ENCODE data around the gene ATP8A2.

ATP8A2 gene

GRCh38 chr13:25659091-25659795 is 287.5 kb downstream of the ATP8A2 start:
- Histone ChIP-seq H3K27me3 (replicated peaks; ENCODE audit: insufficient read depth, low read length) (no peaks in the 10 kb centered on the region), H3K4me3 (ENCODE audit: low read length) (no peak overlapping the region), H2AFZ (ENCODE audit: low read length) (no peak overlapping the region), H3K9me2 (replicated peaks; ENCODE audit: insufficient read depth, low read length) (no peaks in the 10 kb centered on the region), H3K4me2 (ENCODE audit: low read depth, low read length) (no peak overlapping the region), H3K9me3 (replicated peaks; ENCODE audit: insufficient read depth, low read length) (no peaks in the 10 kb centered on the region), H3K4me1 (ENCODE audit: low read length) (no peaks in the 10 kb centered on the region), H4K20me1 (ENCODE audit: insufficient read depth, low read length) (no peaks in the 10 kb centered on the region), H3K36me3 (replicated peaks; ENCODE audit: insufficient read depth, low read length) (no peaks in the 10 kb centered on the region), H3K79me2 (ENCODE audit: low read length) (no peaks in the 10 kb centered on the region), H3F3A (ENCODE audit: insufficient read depth, low read length) (no peaks in the 10 kb centered on the region), H3K27ac (ENCODE audit: low read length) (no peak overlapping the region), H3K9ac (ENCODE audit: low read length) (no peak overlapping the region)
- DNase-seq, result no peak
- TF ChIP-seq EZH2phosphoT487 (IDR thresholded peaks at IDR 0.05; ENCODE audit: low read length), result no peak
- TF ChIP-seq EZH2 (optimal IDR thresholded peaks at IDR 0.05; ENCODE audit: low read depth, low read length), result no peak
- no peak for TF ChIP-seq CTCF (IDR thresholded peaks at IDR 0.05; ENCODE audit: low read length)

GRCh38 chr13:25660996-25661395 is 289.2 kb downstream of the ATP8A2 start:
- no peak overlapping the region for H2AFZ ChIP-seq (ENCODE audit: low read length)
- no peaks in the 10 kb centered on the region for H3K9me2 ChIP-seq (replicated peaks; ENCODE audit: insufficient read depth, low read length)
- no peaks in the 10 kb centered on the region for H4K20me1 ChIP-seq (ENCODE audit: insufficient read depth, low read length)
- no peaks in the 10 kb centered on the region for H3K36me3 ChIP-seq (replicated peaks; ENCODE audit: insufficient read depth, low read length)
- H3F3A ChIP-seq (ENCODE audit: insufficient read depth, low read length), result no peaks in the 10 kb centered on the region
- H3K9ac ChIP-seq (ENCODE audit: low read length), result no peak overlapping the region
- no peaks in the 10 kb centered on the region for H3K4me1 ChIP-seq (ENCODE audit: low read length)
- no peak overlapping the region for H3K4me3 ChIP-seq (ENCODE audit: low read length)
- no peak overlapping the region for H3K4me2 ChIP-seq (ENCODE audit: low read depth, low read length)
- no peaks in the 10 kb centered on the region for H3K9me3 ChIP-seq (replicated peaks; ENCODE audit: insufficient read depth, low read length)
- no peak overlapping the region for H3K27ac ChIP-seq (ENCODE audit: low read length)
- DNase-seq, result no peak
- TF ChIP-seq CTCF (IDR thresholded peaks at IDR 0.05; ENCODE audit: low read length) (no peak), EZH2 (optimal IDR thresholded peaks at IDR 0.05; ENCODE audit: low read depth, low read length) (no peak), EZH2phosphoT487 (IDR thresholded peaks at IDR 0.05; ENCODE audit: low read length) (no peak)
- no peaks in the 10 kb centered on the region for H3K79me2 ChIP-seq (ENCODE audit: low read length)
- H3K27me3 ChIP-seq (replicated peaks; ENCODE audit: insufficient read depth, low read length), result no peaks in the 10 kb centered on the region

- H3K4me3 ChIP-seq (ENCODE audit: low read length), result no peak overlapping the region
- H3K9me2 ChIP-seq (replicated peaks; ENCODE audit: insufficient read depth, low read length), result no peaks in the 10 kb centered on the region
- H3K9me3 ChIP-seq (replicated peaks; ENCODE audit: insufficient read depth, low read length), result no peaks in the 10 kb centered on the region
- H3K27me3 ChIP-seq (replicated peaks; ENCODE audit: insufficient read depth, low read length), result no peaks in the 10 kb centered on the region
- H3K9ac ChIP-seq (ENCODE audit: low read length), result no peak overlapping the region
- H3K4me1 ChIP-seq (ENCODE audit: low read length), result no peaks in the 10 kb centered on the region
- TF ChIP-seq CTCF (IDR thresholded peaks at IDR 0.05; ENCODE audit: low read length) (no peak), EZH2phosphoT487 (IDR thresholded peaks at IDR 0.05; ENCODE audit: low read length) (no peak), EZH2 (optimal IDR thresholded peaks at IDR 0.05; ENCODE audit: low read depth, low read length) (no peak)
- no peak overlapping the region for H3K27ac ChIP-seq (ENCODE audit: low read length)
- H3K36me3 ChIP-seq (replicated peaks; ENCODE audit: insufficient read depth, low read length), result no peaks in the 10 kb centered on the region
- H3K79me2 ChIP-seq (ENCODE audit: low read length), result no peaks in the 10 kb centered on the region
- no peak overlapping the region for H3K4me2 ChIP-seq (ENCODE audit: low read depth, low read length)
- no peak overlapping the region for H2AFZ ChIP-seq (ENCODE audit: low read length)
- no peaks in the 10 kb centered on the region for H3F3A ChIP-seq (ENCODE audit: insufficient read depth, low read length)
- DNase-seq, result no peak
- no peaks in the 10 kb centered on the region for H4K20me1 ChIP-seq (ENCODE audit: insufficient read depth, low read length)
Measured at GRCh38 chr13:25662516-25662915, 290.7 kb downstream of the ATP8A2 start.

Data from MM.1S (cell line).